ENCODE measurements around the gene C10orf90.

DNA sequence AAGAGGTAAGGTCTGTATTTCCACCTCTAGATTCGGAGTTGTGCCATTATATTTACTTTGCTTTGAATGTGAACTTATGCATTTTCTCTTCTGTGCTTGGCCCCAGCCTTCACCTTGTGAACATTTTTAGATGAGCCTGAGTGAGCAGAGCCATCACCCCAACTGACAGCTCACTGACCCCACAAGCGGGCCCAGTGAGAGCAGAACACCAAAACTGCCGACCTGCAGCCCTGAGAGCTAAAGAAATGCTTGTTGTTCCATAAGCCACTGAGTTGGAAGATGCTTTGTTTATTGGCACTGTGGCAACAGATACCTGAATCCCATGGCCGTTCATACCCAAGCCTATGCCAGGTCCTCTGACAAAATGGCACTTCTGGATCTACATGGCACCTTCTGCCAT, 37.8 kb downstream of the C10orf90 start:
- TF ChIP-seq, protein P1, sequence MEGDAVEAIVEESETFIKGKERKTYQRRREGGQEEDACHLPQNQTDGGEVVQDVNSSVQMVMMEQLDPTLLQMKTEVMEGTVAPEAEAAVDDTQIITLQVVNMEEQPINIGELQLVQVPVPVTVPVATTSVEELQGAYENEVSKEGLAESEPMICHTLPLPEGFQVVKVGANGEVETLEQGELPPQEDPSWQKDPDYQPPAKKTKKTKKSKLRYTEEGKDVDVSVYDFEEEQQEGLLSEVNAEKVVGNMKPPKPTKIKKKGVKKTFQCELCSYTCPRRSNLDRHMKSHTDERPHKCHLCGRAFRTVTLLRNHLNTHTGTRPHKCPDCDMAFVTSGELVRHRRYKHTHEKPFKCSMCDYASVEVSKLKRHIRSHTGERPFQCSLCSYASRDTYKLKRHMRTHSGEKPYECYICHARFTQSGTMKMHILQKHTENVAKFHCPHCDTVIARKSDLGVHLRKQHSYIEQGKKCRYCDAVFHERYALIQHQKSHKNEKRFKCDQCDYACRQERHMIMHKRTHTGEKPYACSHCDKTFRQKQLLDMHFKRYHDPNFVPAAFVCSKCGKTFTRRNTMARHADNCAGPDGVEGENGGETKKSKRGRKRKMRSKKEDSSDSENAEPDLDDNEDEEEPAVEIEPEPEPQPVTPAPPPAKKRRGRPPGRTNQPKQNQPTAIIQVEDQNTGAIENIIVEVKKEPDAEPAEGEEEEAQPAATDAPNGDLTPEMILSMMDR (IDR thresholded peaks at IDR 0.05): no peak
- no peak for TF ChIP-seq ZFX (IDR thresholded peaks at IDR 0.05; ENCODE audit: borderline replicate concordance)

All from 22Rv1 (cell line).